Stomach (tissue), 4 donors: ENCODE data around the gene TRIP13.

ENCODE experiments used
- CTCF ChIP-seq, 7 experiments: fragments of 450-650 bp in 4 of 7; fragments of 200-600 bp in 3 of 7; sonication (generic) in 3 of 7; IDR thresholded peaks; one replicate each; pipeline ENCODE4 v1.5.1; 2016 to 2019; ENCODE audit warnings: antibody characterized with exemption in 7 of 7, control low read depth in 2 of 7, mild to moderate bottlenecking in 1 of 7
- POLR2A ChIP-seq, 4 donors: fragments of 450-650 bp; IDR thresholded peaks; one replicate each; pipeline ENCODE4 v1.6.1; 2016; ENCODE audit warnings: antibody characterized with exemption in 4 of 4, control low read depth in 2 of 4, mild to moderate bottlenecking in 1 of 4, moderate library complexity in 1 of 4

- no peak for TF ChIP-seq CTCF (IDR thresholded peaks at IDR 0.05)
- TF ChIP-seq POLR2A (IDR thresholded peaks at IDR 0.05): no peak
Measured at GRCh38 chr5:878125-878524, 14.6 kb upstream of the TRIP13 start.
